ENCODE results near the gene SUOX. TPM values are rescaled to one million over a fixed set of nuclear protein-coding genes. Genes with fewer than 3 reads are reported as not detected.

SUOX gene
- total RNA-seq, 1 donor from 2014 or later = 34.6 TPM

- no peaks in the 10 kb centered on the region for H3K27me3 Mint-ChIP-seq
- no peak for DNase-seq (ENCODE audit: extremely low spot score, unreplicated experiment)
- H3K36me3 Mint-ChIP-seq = peaks cover 8% of the 10 kb centered on the region
- H3K9me3 Mint-ChIP-seq = no peaks in the 10 kb centered on the region
- peak overlapping the region; percentile 94 for H3K27ac Mint-ChIP-seq
- TF ChIP-seq CTCF (conservative IDR thresholded peaks at IDR 0.05) = no peak
- peak overlapping the region; percentile 96 for H3K4me3 Mint-ChIP-seq
- peaks cover 23% of the 10 kb centered on the region for H3K4me1 Mint-ChIP-seq (ENCODE audit: unreplicated experiment)
Observed at GRCh38 chr12:55965240-55965639, 31.8 kb upstream of the SUOX start.

- H3K36me3 Mint-ChIP-seq = peaks cover 8% of the 10 kb centered on the region
- no peak for DNase-seq (ENCODE audit: extremely low spot score, unreplicated experiment)
- peak within 1 kb of the TSS; percentile 96 for H3K4me3 Mint-ChIP-seq
- peak within 1 kb of the TSS; percentile 94 for H3K27ac Mint-ChIP-seq
- no peaks in the 10 kb centered on the region for H3K27me3 Mint-ChIP-seq
- H3K4me1 Mint-ChIP-seq (ENCODE audit: unreplicated experiment) = peaks cover 23% of the 10 kb centered on the region
- TF ChIP-seq CTCF (conservative IDR thresholded peaks at IDR 0.05) = no peak
- H3K9me3 Mint-ChIP-seq = no peaks in the 10 kb centered on the region
Observed at GRCh38 chr12:55965941-55966407, 31.1 kb upstream of the SUOX start, which contains the start of gene PMEL. TSS of gene PMEL (minus strand) at chr12:55966042. CDS start at chr12:55966011, 31 bp downstream.

- H3K27ac Mint-ChIP-seq = peak within 1 kb of the TSS; percentile 94
- H3K36me3 Mint-ChIP-seq = peaks cover 8% of the 10 kb centered on the region
- H3K4me1 Mint-ChIP-seq (ENCODE audit: unreplicated experiment) = peaks cover 23% of the 10 kb centered on the region
- H3K9me3 Mint-ChIP-seq = no peaks in the 10 kb centered on the region
- H3K4me3 Mint-ChIP-seq = peak within 1 kb of the TSS; percentile 96
- no peak for TF ChIP-seq CTCF (conservative IDR thresholded peaks at IDR 0.05)
- DNase-seq (ENCODE audit: extremely low spot score, unreplicated experiment) = peak; percentile 91
- H3K27me3 Mint-ChIP-seq = no peaks in the 10 kb centered on the region
Observed at GRCh38 chr12:55966408-55967281, 30.4 kb upstream of the SUOX start, which contains the start of gene CDK2. TSS of gene CDK2 (plus strand) at chr12:55966830. CDS start at chr12:55967009, 179 bp downstream.

DNA sequence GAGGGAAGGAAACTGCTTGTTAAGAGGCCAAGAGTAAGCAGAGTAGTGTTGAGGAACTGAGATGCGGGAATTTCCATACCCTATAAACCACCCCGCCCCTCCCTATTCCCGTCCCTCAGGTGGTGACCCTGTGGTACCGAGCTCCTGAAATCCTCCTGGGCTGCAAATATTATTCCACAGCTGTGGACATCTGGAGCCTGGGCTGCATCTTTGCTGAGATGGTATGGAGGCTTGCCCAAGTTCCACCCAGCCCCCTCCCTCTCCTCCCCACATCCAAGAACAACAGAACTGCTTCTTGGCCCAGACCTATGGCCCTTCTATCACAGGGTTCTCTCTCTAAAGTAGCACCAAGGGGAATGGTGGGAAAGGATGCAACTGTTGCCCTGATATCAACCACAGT is 27.7 kb upstream of the SUOX start:
- peaks cover 8% of the 10 kb centered on the region for H3K36me3 Mint-ChIP-seq
- TF ChIP-seq CTCF (conservative IDR thresholded peaks at IDR 0.05) = no peak
- DNase-seq (ENCODE audit: extremely low spot score, unreplicated experiment) = no peak
- H3K4me3 Mint-ChIP-seq = no peak overlapping the region
- H3K27me3 Mint-ChIP-seq = no peaks in the 10 kb centered on the region
- H3K27ac Mint-ChIP-seq = no peak overlapping the region
- H3K4me1 Mint-ChIP-seq (ENCODE audit: unreplicated experiment) = peaks cover 23% of the 10 kb centered on the region
- no peaks in the 10 kb centered on the region for H3K9me3 Mint-ChIP-seq

- no peaks in the 10 kb centered on the region for H3K27me3 Mint-ChIP-seq
- no peaks in the 10 kb centered on the region for H3K9me3 Mint-ChIP-seq
- no peak overlapping the region for H3K4me3 Mint-ChIP-seq
- H3K36me3 Mint-ChIP-seq = peaks cover 10% of the 10 kb centered on the region
- no peak overlapping the region for H3K27ac Mint-ChIP-seq
- H3K4me1 Mint-ChIP-seq (ENCODE audit: unreplicated experiment) = peaks cover 17% of the 10 kb centered on the region
- no peak for TF ChIP-seq CTCF (conservative IDR thresholded peaks at IDR 0.05)
- no peak for DNase-seq (ENCODE audit: extremely low spot score, unreplicated experiment)
Observed at GRCh38 chr12:55970775-55971174, 26.3 kb upstream of the SUOX start.

Data from type B pancreatic cell (in vitro differentiated cells).